Bronchial smooth muscle cell (primary cell): ENCODE data around the gene MICB. TPM values are rescaled to one million over a fixed set of nuclear protein-coding genes. Genes with fewer than 3 reads are reported as not detected.

Experiments used
- total RNA-seq: library from RNA; depleted of rRNA; stranded (reverse); fragments of >200 nt; gene quantifications from 2 replicates; pipeline ENCODE4 v1.2.1, GENCODE V29; 2014

Gene MICB
- total RNA-seq, result 3.1 and 6.1 TPM in 2 replicates

GRCh38 chr6:31497531-31498476, at the start of gene MICB:
Gene MICB, plus strand, starts transcription at chr6:31498145. Its CDS starts 49 bp downstream, at chr6:31498194.

GRCh38 chr6:31528821-31529328, 30.9 kb downstream of the MICB start, which contains the start of gene MCCD1:
Gene MCCD1, plus strand, starts transcription at chr6:31528962. Its CDS starts 53 bp downstream, at chr6:31529015.

GRCh38 chr6:31541658-31542521, 43.9 kb downstream of the MICB start, which contains the start of gene DDX39B:
Gene DDX39B, minus strand, starts transcription at chr6:31542003. Its CDS starts 1,471 bp downstream, at chr6:31540532.

GRCh38 chr6:31546339-31546957, 48.5 kb downstream of the MICB start, which contains the start of gene ATP6V1G2:
Gene ATP6V1G2, minus strand, starts transcription at chr6:31546608. Its CDS starts 49 bp downstream, at chr6:31546559.

GRCh38 chr6:31546958-31547726, 49.2 kb downstream of the MICB start, which contains the start of gene NFKBIL1:
Gene NFKBIL1, plus strand, starts transcription at chr6:31547608. Its CDS starts 87 bp downstream, at chr6:31547695.

Other genes starting within 250 kb of the MICB start
- 61.2 and 189 TPM in 2 replicates for gene HLA-C, start 226.1 kb upstream of the MICB start, total RNA-seq
- 124 and 192 TPM in 2 replicates for gene HLA-B, start 141.0 kb upstream of the MICB start, total RNA-seq
- 46.5 and 68.6 TPM in 2 replicates for gene MICA, start 94.5 kb upstream of the MICB start, total RNA-seq
- not detected in 2 replicates for gene MCCD1, start 30.8 kb downstream of the MICB start, total RNA-seq
- 324 and 339 TPM in 2 replicates for gene DDX39B, start 43.9 kb downstream of the MICB start, total RNA-seq
- 8.9 and 10.4 TPM in 2 replicates for gene ATP6V1G2, start 48.5 kb downstream of the MICB start, total RNA-seq
- gene NFKBIL1, start 49.5 kb downstream of the MICB start, total RNA-seq, result 32.9 and 39.4 TPM in 2 replicates
- gene LTA, start 74.1 kb downstream of the MICB start, total RNA-seq, result not detected in 2 replicates
- not detected in 2 replicates for gene TNF, start 77.4 kb downstream of the MICB start, total RNA-seq
- gene LTB, start 84.3 kb downstream of the MICB start, total RNA-seq, result not detected in 2 replicates
- 0.09 and 0.32 TPM in 2 replicates for gene LST1, start 88.1 kb downstream of the MICB start, total RNA-seq
- not detected in 2 replicates for gene NCR3, start 94.9 kb downstream of the MICB start, total RNA-seq
- gene AIF1, start 117.1 kb downstream of the MICB start, total RNA-seq, result not detected in 2 replicates
- 18.4 and 18.6 TPM in 2 replicates for gene PRRC2A, start 122.6 kb downstream of the MICB start, total RNA-seq
- gene BAG6, start 154.5 kb downstream of the MICB start, total RNA-seq, result 81.1 and 90.6 TPM in 2 replicates
- 1.6 and 1.8 TPM in 2 replicates for gene APOM, start 157.7 kb downstream of the MICB start, total RNA-seq
- 16.9 and 19.9 TPM in 2 replicates for gene C6orf47, start 162.6 kb downstream of the MICB start, total RNA-seq
- gene GPANK1, start 166.9 kb downstream of the MICB start, total RNA-seq, result 12.2 and 14.3 TPM in 2 replicates
- gene CSNK2B, start 167.9 kb downstream of the MICB start, total RNA-seq, result 70.2 and 83.9 TPM in 2 replicates
- gene LY6G5B, start 171.8 kb downstream of the MICB start, total RNA-seq, result 2.2 and 4.0 TPM in 2 replicates
- 0.09 and 0.63 TPM in 2 replicates for gene LY6G5C, start 182.9 kb downstream of the MICB start, total RNA-seq
- gene ABHD16A, start 205.2 kb downstream of the MICB start, total RNA-seq, result 54.5 and 96.4 TPM in 2 replicates
- not detected in 2 replicates for gene LY6G6F, start 208.7 kb downstream of the MICB start, total RNA-seq
- 0.47 TPM in 1 of 2 replicates, not detected in the other for gene LY6G6D, start 217.2 kb downstream of the MICB start, total RNA-seq
- gene LY6G6C, start 223.6 kb downstream of the MICB start, total RNA-seq, result not detected in 2 replicates
- not detected in 2 replicates for gene MPIG6B, start 225.2 kb downstream of the MICB start, total RNA-seq
- gene DDAH2, start 231.2 kb downstream of the MICB start, total RNA-seq, result 152 and 207 TPM in 2 replicates
- 521 and 664 TPM in 2 replicates for gene CLIC1, start 238.4 kb downstream of the MICB start, total RNA-seq
- gene MSH5, start 241.9 kb downstream of the MICB start, total RNA-seq, result 2.7 and 3.6 TPM in 2 replicates